Esophagus muscularis mucosa (tissue), 4 donors: Measurements from ENCODE around the gene CCDC159. TPM values are rescaled to one million over a fixed set of nuclear protein-coding genes. Genes with fewer than 3 reads are reported as not detected.

ENCODE experiments used
- DNase-seq: peaks from one replicate; pipeline ENCODE4 v3.0.0-alpha.2; 2017; ENCODE audit errors: extremely low spot score
- H3K27ac ChIP-seq, 4 donors: fragments of 200-600 bp; sonication (generic); replicated peaks in 1 of 4; 1 replicate in 3 of 4; 2 replicates in 1 of 4; pipeline ENCODE4 v1.5.1; 2016 to 2019; ENCODE audit warnings: mild to moderate bottlenecking in 1 of 4
- H3K27me3 ChIP-seq, 4 donors: fragments of 200-600 bp; sonication (generic); one replicate each; pipeline versions ENCODE4 v1.5.1 to v1.6.0; 2016 to 2019
- H3K36me3 ChIP-seq, 4 donors: fragments of 200-600 bp; sonication (generic); one replicate each; pipeline ENCODE4 v1.5.1; 2016 to 2019
- H3K4me1 ChIP-seq, 4 donors: fragments of 200-600 bp; sonication (generic); one replicate each; pipeline ENCODE4 v1.5.1; 2016 to 2019
- H3K4me3 ChIP-seq, 4 donors: fragments of 200-600 bp; sonication (generic); 1 replicate in 2 of 4; 2 replicates in 2 of 4; pipeline ENCODE4 v1.5.1; 2016 to 2019; ENCODE audit warnings: mild to moderate bottlenecking in 4 of 4, moderate library complexity in 1 of 4
- H3K9me3 ChIP-seq, 4 donors: fragments of 200-600 bp; sonication (generic); 1 replicate in 3 of 4; 2 replicates in 1 of 4; pipeline ENCODE4 v1.5.1; 2016 to 2019
- CTCF ChIP-seq, 3 experiments: fragments of 200-600 bp in 2 of 3; fragments of 450-650 bp in 1 of 3; sonication (generic) in 2 of 3; IDR thresholded peaks; one replicate each; pipeline ENCODE4 v1.5.1; 2017 to 2019; ENCODE audit warnings: antibody characterized with exemption in 3 of 3, mild to moderate bottlenecking in 2 of 3, moderate library complexity in 1 of 3
- EP300 ChIP-seq: sonication (generic); formaldehyde crosslinking; IDR thresholded peaks from one replicate; pipeline ENCODE4 v1.6.1; 2017; ENCODE audit warnings: antibody characterized with exemption
- POLR2A ChIP-seq: fragments of 450-650 bp; IDR thresholded peaks from one replicate; pipeline ENCODE4 v1.6.1; 2017; ENCODE audit warnings: antibody characterized with exemption, moderate library complexity, mild to moderate bottlenecking, low read depth
- POLR2AphosphoS5 ChIP-seq, 2 donors: sonication (generic); formaldehyde crosslinking; IDR thresholded peaks; one replicate each; pipeline ENCODE4 v1.6.1; 2017; ENCODE audit warnings: antibody characterized with exemption in 2 of 2
- WGBS: methylation state at CpG from one replicate; pipeline ENCODE4 v1.1.5; 2018; 5-methylcytosine and 5-hydroxymethylcytosine counted together
- intact Hi-C: fragments of 100-400 bp; cut with DNase I; formaldehyde crosslinking; loops from one replicate; pipeline ENCODE4 v1.15.1; 2023
- total RNA-seq, 4 donors: library from RNA; depleted of rRNA; stranded (reverse); fragments of >200 nt; gene quantifications; one replicate each; pipeline versions ENCODE4 v1.1.0 to v1.2.1, GENCODE V29; 2016

CCDC159 gene
- total RNA-seq, 4 donors from 2014 or later, result 8.3 to 17.6 (median 13.8) TPM

DNA sequence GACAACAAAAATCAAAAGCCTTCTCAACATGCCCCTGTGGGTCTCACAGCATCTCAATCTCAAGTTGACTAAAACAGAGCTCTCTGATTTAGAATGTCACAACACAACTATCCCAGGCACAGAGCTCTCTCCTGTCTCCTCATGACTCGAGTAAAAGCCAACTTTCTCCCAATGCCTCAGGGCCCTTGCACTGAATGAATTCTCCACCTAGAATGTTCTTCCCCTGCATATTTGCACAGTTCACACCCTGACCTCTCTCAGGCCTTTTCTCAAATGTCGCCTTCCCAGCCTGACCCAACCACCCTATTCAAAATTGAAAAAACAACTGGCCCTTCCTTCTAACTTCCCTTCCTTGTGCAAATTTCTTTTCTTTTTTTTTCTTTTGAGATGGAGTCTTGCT is 24.4 kb downstream of the CCDC159 start:
- 88% methylated on average over 2 of the region's 2 CpGs for WGBS
- H3K27me3 ChIP-seq, result no peaks in the 10 kb centered on the region
- peaks cover 12 to 18% (median 14%) of the 10 kb centered on the region in 4 donors for H3K4me1 ChIP-seq
- intact Hi-C loops, result no loop called here
- H3K9me3 ChIP-seq, result no peaks in the 10 kb centered on the region
- no peak for DNase-seq
- H3K27ac ChIP-seq, result no peak overlapping the region
- no peak overlapping the region for H3K4me3 ChIP-seq
- H3K36me3 ChIP-seq, result peaks cover 0 to 23% (median 18%) of the 10 kb centered on the region in 4 donors
- no peak for TF ChIP-seq POLR2A
- TF ChIP-seq EP300, result no peak
- no peak for TF ChIP-seq CTCF (IDR thresholded peaks at IDR 0.05)
- no peak for TF ChIP-seq POLR2AphosphoS5 (IDR thresholded peaks at IDR 0.05)

DNA sequence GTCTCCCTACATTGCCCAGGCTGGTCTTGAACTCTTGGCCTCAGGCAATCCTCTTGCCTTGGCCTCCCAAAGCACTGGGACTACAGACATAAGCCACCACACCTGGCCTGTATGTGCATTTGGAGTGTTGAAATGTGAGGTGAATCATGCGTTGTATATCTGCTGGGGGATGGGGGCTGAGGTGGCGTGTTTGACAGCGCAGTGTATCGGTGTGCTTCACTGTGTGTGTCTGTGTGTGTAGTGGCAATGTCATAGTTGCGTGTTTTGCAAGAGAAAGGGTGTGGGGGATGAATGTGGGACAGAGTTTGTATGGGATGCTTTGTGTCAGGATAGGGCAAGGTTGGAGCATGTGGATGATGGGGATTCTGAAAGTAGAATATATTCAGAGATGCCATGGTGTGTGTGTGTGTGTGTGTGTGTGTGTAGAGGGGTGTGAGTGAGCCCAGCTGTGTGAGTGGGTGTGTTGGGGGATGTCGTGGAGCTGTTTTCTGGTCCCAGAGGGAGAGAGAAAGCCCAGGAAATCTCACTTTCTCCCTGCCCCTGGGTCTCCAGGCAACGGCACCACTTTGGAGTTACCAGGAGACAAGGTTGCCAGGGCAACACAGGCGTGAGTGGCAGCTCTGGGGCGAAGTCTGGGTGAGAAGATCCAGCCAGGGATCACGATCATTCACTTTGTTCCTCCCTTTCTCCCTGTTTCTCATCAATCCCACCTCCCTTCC is 27.0 kb downstream of the CCDC159 start:
- no peak overlapping the region for H3K4me3 ChIP-seq
- H3K27ac ChIP-seq, result no peak overlapping the region
- peaks cover 0 to 14% (median 12%) of the 10 kb centered on the region in 4 donors for H3K36me3 ChIP-seq
- DNase-seq, result no peak
- TF ChIP-seq EP300 (no peak), CTCF (IDR thresholded peaks at IDR 0.05) (no peak), POLR2A (no peak), POLR2AphosphoS5 (IDR thresholded peaks at IDR 0.05) (no peak)
- H3K9me3 ChIP-seq, result no peaks in the 10 kb centered on the region
- peaks cover 29 to 42% (median 40%) of the 10 kb centered on the region in 4 donors for H3K4me1 ChIP-seq
- no peaks in the 10 kb centered on the region for H3K27me3 ChIP-seq
- intact Hi-C loops, result no loop called here
- WGBS, result 42% methylated on average over 10 of the region's 10 CpGs

- 28% methylated on average over 10 of the region's 11 CpGs for WGBS
- no peaks in the 10 kb centered on the region for H3K9me3 ChIP-seq
- H3K4me3 ChIP-seq, result peak overlapping the region; percentile 59 to 78 (median 66)
- H3K4me1 ChIP-seq, result peaks cover 29 to 45% (median 44%) of the 10 kb centered on the region in 4 donors
- intact Hi-C loops, result no loop called here
- TF ChIP-seq EP300 (no peak), POLR2A (no peak), CTCF (IDR thresholded peaks at IDR 0.05) (no peak), POLR2AphosphoS5 (IDR thresholded peaks at IDR 0.05) (no peak)
- H3K27ac ChIP-seq, result peak overlapping the region; percentile 84 to 95 (median 90)
- no peaks in the 10 kb centered on the region for H3K27me3 ChIP-seq
- DNase-seq, result no peak
- peaks cover 0 to 19% (median 11%) of the 10 kb centered on the region in 4 donors for H3K36me3 ChIP-seq
Measured at GRCh38 chr19:11373885-11374432, 27.6 kb downstream of the CCDC159 start.

DNA sequence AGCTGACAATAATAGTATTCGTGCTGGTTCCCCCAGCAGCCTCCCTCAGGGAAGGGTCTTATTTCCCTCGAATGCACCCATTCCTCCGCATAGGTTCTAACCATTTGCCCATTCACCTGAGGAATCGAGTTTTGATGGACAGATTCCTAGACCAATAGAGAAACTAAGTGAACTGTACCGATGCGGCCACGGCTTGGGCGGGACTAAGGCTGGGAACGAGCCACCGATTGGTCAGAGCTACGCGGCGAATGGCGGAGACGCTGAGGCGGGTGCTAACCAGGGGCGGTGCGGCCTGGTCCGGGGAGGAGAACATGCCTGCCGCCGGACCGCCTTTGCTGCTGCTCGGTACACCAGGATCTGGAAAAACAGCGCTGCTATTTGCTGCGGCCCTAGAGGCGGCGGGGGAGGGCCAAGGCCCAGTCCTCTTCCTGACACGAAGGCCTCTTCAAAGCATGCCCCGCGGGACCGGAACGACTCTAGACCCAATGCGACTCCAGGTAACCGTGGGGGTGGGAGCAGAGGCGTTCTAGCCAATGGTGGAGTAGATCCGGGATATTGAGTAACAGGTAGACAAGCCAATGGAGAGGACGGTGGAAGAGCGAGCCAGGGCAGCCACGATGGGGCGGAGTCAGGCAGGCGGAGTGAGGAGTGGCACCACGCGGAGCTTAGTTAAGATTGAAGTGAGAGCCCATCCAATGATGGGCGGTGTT is 28.3 kb downstream of the CCDC159 start, which contains the start of gene SWSAP1:
SWSAP1 (plus strand) TSS at position 234 of the 710 bp plus-strand sequence; CDS start at position 249, 15 bp downstream.
- 0% methylated on average over 42 of the region's 44 CpGs for WGBS
- Histone ChIP-seq H3K36me3 (peaks cover 0 to 13% (median 8%) of the 10 kb centered on the region in 4 donors), H3K4me3 (peak within 1 kb of the TSS; percentile 59 to 78 (median 66)), H3K27ac (peak within 1 kb of the TSS; percentile 84 to 95 (median 90)), H3K9me3 (no peaks in the 10 kb centered on the region), H3K4me1 (peaks cover 29 to 45% (median 44%) of the 10 kb centered on the region in 4 donors), H3K27me3 (no peaks in the 10 kb centered on the region)
- intact Hi-C loops, result no loop called here
- TF ChIP-seq CTCF (IDR thresholded peaks at IDR 0.05) (peak in 1 of 3 experiments; percentile 16), POLR2A (no peak), POLR2AphosphoS5 (IDR thresholded peaks at IDR 0.05) (peak; percentile 60 to 76), EP300 (no peak)
- peak; percentile 99 for DNase-seq
